GM21515 (cell line): ENCODE measurements around the gene IL1RAPL1.

Experiments used
- ATAC-seq: cut with Tn5 transposase; IDR thresholded peaks from one replicate; pipeline ENCODE4 v1.9.1; 2021; ENCODE audit not compliant: unreplicated experiment

IL1RAPL1 gene

GRCh38 chrX:29699239-29699638 is 1112.0 kb downstream of the IL1RAPL1 start:
- ATAC-seq: no peak

- ATAC-seq: no peak
Measured at GRCh38 chrX:29707088-29707487, 1119.8 kb downstream of the IL1RAPL1 start.

GRCh38 chrX:29721152-29721551 is 1133.9 kb downstream of the IL1RAPL1 start:
- no peak for ATAC-seq

- no peak for ATAC-seq
Measured at GRCh38 chrX:29724316-29724715, 1137.1 kb downstream of the IL1RAPL1 start.

- ATAC-seq: no peak
Measured at GRCh38 chrX:29726811-29727210, 1139.6 kb downstream of the IL1RAPL1 start.

GRCh38 chrX:29728639-29729038 is 1141.4 kb downstream of the IL1RAPL1 start:
- no peak for ATAC-seq

- no peak for ATAC-seq
Measured at GRCh38 chrX:29744966-29745365, 1157.7 kb downstream of the IL1RAPL1 start.

GRCh38 chrX:29746326-29746725 is 1159.1 kb downstream of the IL1RAPL1 start:
- no peak for ATAC-seq

GRCh38 chrX:29762006-29762405 is 1174.8 kb downstream of the IL1RAPL1 start:
- no peak for ATAC-seq

GRCh38 chrX:29775890-29776289 is 1188.6 kb downstream of the IL1RAPL1 start:
- no peak for ATAC-seq

- ATAC-seq: no peak
Measured at GRCh38 chrX:29787656-29788055, 1200.4 kb downstream of the IL1RAPL1 start.

GRCh38 chrX:29788991-29789699 is 1201.9 kb downstream of the IL1RAPL1 start:
- ATAC-seq: no peak

GRCh38 chrX:29792335-29792734 is 1205.1 kb downstream of the IL1RAPL1 start:
- no peak for ATAC-seq

- ATAC-seq: no peak
Measured at GRCh38 chrX:29797156-29797555, 1209.9 kb downstream of the IL1RAPL1 start.

- ATAC-seq: no peak
Measured at GRCh38 chrX:29798469-29798868, 1211.2 kb downstream of the IL1RAPL1 start.

- ATAC-seq: no peak
Measured at GRCh38 chrX:29813174-29813573, 1225.9 kb downstream of the IL1RAPL1 start.

GRCh38 chrX:29824176-29824906 is 1237.1 kb downstream of the IL1RAPL1 start:
- no peak for ATAC-seq

GRCh38 chrX:29826742-29827141 is 1239.5 kb downstream of the IL1RAPL1 start:
- no peak for ATAC-seq

- ATAC-seq: no peak
Measured at GRCh38 chrX:29834311-29834710, 1247.1 kb downstream of the IL1RAPL1 start.

- no peak for ATAC-seq
Measured at GRCh38 chrX:29834764-29835163, 1247.5 kb downstream of the IL1RAPL1 start.

- no peak for ATAC-seq
Measured at GRCh38 chrX:29841750-29842149, 1254.5 kb downstream of the IL1RAPL1 start.

- no peak for ATAC-seq
Measured at GRCh38 chrX:29842552-29842951, 1255.3 kb downstream of the IL1RAPL1 start.
